ENCODE results near the gene CAMK4. TPM values are rescaled to one million over a fixed set of nuclear protein-coding genes. Genes with fewer than 3 reads are reported as not detected.

The CAMK4 gene
- total RNA-seq, 1 donor from 2014 or later: 11.2 TPM

GRCh38 chr5:111308951-111309350 lies 84.8 kb downstream of the CAMK4 start:
- DNase-seq (ENCODE audit: extremely low spot score, unreplicated experiment): no peak
- H3K36me3 Mint-ChIP-seq: no peaks in the 10 kb centered on the region
- H3K4me3 Mint-ChIP-seq: no peak overlapping the region
- TF ChIP-seq, protein P1, sequence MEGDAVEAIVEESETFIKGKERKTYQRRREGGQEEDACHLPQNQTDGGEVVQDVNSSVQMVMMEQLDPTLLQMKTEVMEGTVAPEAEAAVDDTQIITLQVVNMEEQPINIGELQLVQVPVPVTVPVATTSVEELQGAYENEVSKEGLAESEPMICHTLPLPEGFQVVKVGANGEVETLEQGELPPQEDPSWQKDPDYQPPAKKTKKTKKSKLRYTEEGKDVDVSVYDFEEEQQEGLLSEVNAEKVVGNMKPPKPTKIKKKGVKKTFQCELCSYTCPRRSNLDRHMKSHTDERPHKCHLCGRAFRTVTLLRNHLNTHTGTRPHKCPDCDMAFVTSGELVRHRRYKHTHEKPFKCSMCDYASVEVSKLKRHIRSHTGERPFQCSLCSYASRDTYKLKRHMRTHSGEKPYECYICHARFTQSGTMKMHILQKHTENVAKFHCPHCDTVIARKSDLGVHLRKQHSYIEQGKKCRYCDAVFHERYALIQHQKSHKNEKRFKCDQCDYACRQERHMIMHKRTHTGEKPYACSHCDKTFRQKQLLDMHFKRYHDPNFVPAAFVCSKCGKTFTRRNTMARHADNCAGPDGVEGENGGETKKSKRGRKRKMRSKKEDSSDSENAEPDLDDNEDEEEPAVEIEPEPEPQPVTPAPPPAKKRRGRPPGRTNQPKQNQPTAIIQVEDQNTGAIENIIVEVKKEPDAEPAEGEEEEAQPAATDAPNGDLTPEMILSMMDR (conservative IDR thresholded peaks at IDR 0.05): no peak
- peaks cover 3% of the 10 kb centered on the region for H3K27me3 Mint-ChIP-seq
- H3K4me1 Mint-ChIP-seq (ENCODE audit: unreplicated experiment): peaks cover 6% of the 10 kb centered on the region
- no peak overlapping the region for H3K27ac Mint-ChIP-seq
- no peaks in the 10 kb centered on the region for H3K9me3 Mint-ChIP-seq

DNA sequence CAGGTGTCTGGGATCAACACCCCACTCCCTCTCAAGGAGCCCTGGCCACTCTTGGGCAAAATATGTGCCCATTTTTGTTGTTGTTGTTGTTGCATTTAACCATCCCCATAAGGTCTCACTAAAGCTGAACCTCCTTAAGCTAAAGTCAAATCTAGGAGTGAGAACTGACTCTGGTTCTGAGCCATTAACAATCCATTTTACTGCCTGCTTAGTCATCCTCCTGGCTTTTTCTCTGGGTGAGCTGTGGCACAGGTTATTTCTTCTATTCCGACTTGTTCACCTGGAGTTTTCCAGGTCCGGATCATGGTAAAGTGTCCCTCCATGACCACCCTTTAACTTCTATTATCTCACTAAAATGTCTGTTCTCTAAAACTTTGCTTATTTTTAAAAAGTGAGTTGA lies 85.2 kb downstream of the CAMK4 start:
- Mint-ChIP-seq H3K27ac (no peak overlapping the region), H3K4me3 (no peak overlapping the region), H3K9me3 (no peaks in the 10 kb centered on the region), H3K36me3 (no peaks in the 10 kb centered on the region), H3K4me1 (ENCODE audit: unreplicated experiment) (peaks cover 6% of the 10 kb centered on the region), H3K27me3 (peaks cover 3% of the 10 kb centered on the region)
- DNase-seq (ENCODE audit: extremely low spot score, unreplicated experiment): no peak
- TF ChIP-seq, protein P1 (conservative IDR thresholded peaks at IDR 0.05): no peak

DNA sequence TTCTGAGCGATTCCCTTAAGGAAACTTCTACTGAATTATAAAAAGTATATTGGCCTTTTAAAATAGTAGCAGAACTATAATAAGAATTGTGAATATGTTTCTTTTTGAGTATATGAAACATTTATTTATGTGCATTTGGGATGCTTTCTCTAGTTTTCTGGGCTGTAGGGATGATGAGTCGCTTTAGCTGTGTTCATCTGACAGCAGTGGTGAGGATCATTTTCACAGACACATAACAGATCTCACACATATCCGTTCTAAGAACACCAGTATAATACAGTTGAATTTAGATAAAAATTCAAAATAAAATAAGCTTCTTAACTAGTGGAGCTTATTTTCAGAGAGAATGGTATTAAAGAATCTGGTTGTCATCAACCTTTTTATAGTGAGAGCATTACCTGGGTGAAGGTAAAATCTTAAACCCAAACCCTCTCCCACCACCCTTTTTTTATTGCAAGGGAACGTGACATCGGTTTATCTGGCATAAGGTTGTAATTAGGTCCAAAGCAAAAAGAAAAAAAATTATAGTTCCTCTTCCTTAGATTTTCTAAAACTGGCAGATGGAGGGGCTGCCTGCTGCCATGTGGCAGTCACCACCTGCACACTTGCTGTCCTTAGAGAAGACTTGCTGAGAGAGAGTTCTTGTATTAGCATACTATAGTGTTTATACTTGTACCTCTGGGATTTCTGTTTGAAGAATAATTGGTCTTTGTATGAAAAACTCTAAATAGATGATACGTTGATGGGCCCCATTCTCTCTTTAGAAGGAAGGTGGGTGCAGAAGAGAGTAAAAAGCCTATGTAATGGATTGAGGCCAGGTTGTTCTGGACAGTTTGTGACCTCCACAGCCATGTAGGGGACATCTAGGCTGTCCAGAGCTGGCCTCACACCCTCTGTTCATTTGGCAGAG lies 86.8 kb downstream of the CAMK4 start:
- H3K4me1 Mint-ChIP-seq (ENCODE audit: unreplicated experiment): peaks cover 6% of the 10 kb centered on the region
- H3K27me3 Mint-ChIP-seq: peaks cover 3% of the 10 kb centered on the region
- H3K36me3 Mint-ChIP-seq: no peaks in the 10 kb centered on the region
- no peak overlapping the region for H3K4me3 Mint-ChIP-seq
- no peaks in the 10 kb centered on the region for H3K9me3 Mint-ChIP-seq
- no peak overlapping the region for H3K27ac Mint-ChIP-seq
- DNase-seq (ENCODE audit: extremely low spot score, unreplicated experiment): no peak
- TF ChIP-seq, protein P1 (conservative IDR thresholded peaks at IDR 0.05): no peak

- no peak overlapping the region for H3K4me3 Mint-ChIP-seq
- H3K9me3 Mint-ChIP-seq: no peaks in the 10 kb centered on the region
- H3K36me3 Mint-ChIP-seq: no peaks in the 10 kb centered on the region
- peaks cover 6% of the 10 kb centered on the region for H3K4me1 Mint-ChIP-seq (ENCODE audit: unreplicated experiment)
- H3K27ac Mint-ChIP-seq: no peak overlapping the region
- H3K27me3 Mint-ChIP-seq: peaks cover 3% of the 10 kb centered on the region
- TF ChIP-seq, protein P1 (conservative IDR thresholded peaks at IDR 0.05): no peak
- no peak for DNase-seq (ENCODE audit: extremely low spot score, unreplicated experiment)
Measured at GRCh38 chr5:111311666-111312065, 87.5 kb downstream of the CAMK4 start.

DNA sequence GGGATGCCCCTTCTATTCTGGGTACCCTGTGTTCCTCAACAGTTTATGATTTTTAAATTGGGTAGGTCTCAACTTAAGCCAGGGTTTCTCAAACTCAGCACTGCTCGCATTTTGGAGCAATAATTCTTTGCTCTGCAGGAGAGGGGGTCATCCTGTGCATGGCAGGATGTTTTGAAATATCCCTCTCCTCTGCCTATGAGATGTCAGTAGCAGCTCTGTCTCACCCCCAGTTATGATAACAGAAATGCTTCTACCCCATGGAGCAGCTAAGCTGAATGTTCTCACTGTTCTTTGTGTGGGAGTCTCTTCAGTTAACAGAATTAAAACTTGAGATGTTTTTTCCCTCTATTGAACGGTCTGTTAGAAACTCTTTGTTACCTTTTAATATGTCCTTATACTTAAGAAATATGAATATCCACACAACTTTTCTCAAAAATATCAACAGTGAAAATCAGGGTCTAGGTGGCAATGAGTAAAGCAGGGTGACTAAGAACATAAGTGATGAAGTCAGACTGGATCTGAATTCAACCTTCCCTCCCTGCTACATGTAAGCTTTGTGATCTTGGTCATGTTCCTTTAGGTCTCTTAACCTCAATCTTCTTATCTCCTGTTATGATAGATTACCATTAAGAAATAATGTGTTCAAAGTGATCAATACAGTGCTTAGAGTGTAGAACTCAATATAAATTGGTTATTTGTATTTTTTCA lies 89.0 kb downstream of the CAMK4 start:
- TF ChIP-seq, protein P1 (conservative IDR thresholded peaks at IDR 0.05): no peak
- Mint-ChIP-seq H3K36me3 (no peaks in the 10 kb centered on the region), H3K4me3 (no peak overlapping the region), H3K27ac (no peak overlapping the region), H3K27me3 (peaks cover 3% of the 10 kb centered on the region), H3K9me3 (no peaks in the 10 kb centered on the region), H3K4me1 (ENCODE audit: unreplicated experiment) (peaks cover 6% of the 10 kb centered on the region)
- no peak for DNase-seq (ENCODE audit: extremely low spot score, unreplicated experiment)

All from type B pancreatic cell (in vitro differentiated cells).